GM18873 (cell line): ENCODE data around the gene DTNB.
"Not testable (repeated sequence)": the region's sequence is repeated elsewhere in the genome, so short reads cannot be mapped to it uniquely, and the experiment has no call there.

Source experiments
- ATAC-seq: cut with Tn5 transposase; IDR thresholded peaks from one replicate; pipeline ENCODE4 v1.9.1; 2021; ENCODE audit warnings: mild to moderate bottlenecking, moderate library complexity, moderate number of reproducible peaks; ENCODE audit not compliant: unreplicated experiment, low FRiP score

Gene DTNB

DNA sequence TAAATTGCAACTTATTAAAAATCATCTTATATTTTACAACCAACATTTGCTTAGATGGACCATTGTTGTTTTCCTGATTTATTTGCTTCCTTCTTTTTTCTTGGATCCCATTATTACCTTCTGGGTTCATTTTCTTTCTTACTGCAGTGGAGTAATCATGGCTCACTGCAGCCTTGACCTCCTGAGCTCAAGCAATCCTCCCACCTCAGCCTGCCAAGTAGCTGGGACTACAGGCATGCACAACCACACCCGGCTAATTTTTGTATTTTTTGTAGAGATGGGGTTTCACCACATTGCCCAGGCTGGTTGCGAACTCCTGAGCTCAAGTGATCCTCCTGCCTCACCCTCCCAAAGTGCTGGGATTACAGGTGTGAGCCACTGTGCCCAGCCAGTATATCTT is 123.8 kb downstream of the DTNB start:
- not testable (repeated sequence) for ATAC-seq

DNA sequence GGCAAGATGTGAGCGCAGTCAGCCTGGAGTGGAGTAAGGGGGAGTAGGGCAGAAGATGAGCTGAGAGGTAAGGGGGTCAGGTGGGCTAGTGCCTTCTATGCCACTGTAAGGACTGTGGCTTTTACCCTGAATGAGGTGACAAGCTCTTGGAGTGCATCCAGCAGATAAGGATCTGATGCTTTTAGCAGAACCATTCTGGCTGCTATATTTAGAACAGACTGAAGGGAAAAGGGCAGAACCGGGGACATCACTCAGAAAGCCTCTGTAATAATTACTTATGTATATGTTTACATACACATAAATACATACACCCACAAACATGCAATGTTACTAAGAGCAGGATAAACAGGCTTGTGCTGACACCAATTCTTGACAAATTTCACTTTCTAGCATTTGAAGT is 124.8 kb downstream of the DTNB start:
- ATAC-seq = no peak

DNA sequence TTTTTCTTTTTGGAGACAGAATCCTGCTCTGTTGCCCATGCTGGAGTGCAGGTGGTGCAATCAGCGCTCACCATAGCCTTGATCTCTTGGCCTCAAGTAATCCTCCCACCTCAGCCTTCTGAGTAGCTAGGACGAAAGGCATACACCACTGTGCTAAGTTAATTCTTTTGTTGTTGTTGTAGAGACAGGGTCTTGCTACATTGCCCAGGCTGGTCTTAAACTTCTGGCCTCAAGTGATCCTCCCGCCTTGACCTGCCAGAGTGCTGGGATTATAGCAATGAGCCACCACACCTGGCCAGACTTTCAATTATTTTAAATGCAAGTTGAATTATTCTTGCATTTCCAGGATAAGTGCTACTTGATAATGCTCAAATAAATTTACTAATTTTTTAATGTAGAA is 126.5 kb downstream of the DTNB start:
- no peak for ATAC-seq

DNA sequence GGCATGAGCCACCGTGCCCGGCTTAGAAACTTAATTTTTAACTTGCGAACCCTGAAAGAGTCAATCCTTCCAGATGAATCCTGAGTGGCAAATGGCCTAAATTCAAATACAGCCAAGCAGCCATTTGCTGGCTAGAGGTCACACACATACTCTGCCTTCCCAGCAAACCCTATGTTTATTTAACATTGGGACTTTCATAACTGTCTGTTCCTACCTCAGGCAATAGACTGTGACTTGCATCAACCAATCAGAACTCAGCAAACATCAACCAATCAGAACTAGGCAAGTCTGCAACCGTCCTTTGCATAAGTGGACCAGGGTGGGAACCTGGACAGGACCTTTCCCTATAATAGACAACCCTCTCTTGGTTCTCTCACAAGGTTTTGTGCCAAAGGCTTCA is 127.5 kb downstream of the DTNB start:
- ATAC-seq = no peak

DNA sequence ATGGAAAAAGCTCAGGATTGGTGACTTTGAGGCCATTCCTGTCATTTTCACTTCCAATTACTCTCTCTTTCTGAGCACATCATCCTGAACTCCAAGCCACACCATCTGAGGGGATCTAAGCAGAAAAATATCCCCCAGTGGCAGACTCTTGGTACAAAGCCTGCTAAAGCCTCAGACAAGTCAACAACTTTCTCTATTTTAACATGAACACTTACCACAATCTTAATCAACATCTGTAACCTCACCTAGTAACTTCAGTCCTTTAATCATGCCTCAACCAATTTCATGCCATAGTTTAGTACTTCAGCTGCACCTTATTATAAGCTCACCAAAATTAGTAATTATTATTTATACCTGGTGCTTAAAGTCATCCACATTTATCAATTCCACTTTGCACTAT is 128.9 kb downstream of the DTNB start:
- no peak for ATAC-seq

DNA sequence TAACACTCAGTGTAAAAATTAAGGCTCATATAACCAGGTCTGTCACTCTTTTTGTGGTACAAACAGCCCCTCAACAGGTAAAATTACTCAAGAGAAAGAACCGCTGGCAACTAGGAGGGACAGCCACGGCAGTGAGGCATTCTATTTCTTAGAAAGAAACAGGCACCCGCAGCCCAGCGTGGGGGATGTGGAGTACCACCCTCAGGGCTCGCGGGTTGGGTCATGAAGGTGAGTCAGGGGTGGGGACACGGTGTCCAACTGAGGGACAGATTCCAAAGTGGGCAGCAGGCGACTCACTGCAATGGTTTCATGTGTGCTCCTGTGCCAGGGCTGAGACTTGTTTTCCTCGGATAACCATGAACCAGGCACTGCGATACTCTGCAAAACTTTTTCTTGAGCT is 129.4 kb downstream of the DTNB start:
- ATAC-seq = no peak

DNA sequence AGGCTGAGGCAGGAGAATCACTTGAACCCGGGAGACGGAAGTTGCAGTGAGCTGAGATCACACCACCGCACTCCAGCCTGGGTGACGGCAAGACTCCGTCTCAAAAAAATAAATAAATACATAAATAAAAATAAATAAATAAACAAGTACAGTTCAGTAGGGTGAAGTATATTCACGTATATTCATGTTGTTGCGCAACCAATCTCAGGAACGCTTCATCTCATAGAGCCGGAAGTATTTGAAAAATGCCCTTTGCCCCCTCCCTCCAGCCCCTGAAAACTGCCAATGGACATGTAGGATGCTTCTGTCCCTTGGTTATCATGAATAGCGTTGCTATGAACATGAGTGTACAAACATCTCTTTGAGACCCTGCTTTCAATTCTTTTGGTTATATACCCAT is 132.0 kb downstream of the DTNB start:
- no peak for ATAC-seq

DNA sequence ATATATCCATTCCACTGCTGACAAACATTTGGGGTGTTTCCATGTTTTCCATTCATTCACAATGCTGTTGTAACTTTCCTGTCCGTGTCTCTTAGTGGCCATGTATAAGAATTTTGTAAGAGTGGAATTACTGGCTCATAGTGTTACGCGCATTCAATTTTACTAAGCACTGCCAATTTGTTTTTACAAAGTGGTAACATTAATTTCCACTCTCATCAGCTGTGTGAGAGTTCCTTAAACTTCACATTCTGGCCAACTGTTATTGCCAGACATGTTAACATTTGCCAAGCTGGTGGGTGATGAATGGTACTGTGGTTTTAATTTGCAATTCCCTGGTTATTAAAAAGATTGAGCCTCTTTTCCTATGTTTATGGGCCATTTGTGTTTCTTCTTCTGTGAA is 134.2 kb downstream of the DTNB start:
- no peak for ATAC-seq

DNA sequence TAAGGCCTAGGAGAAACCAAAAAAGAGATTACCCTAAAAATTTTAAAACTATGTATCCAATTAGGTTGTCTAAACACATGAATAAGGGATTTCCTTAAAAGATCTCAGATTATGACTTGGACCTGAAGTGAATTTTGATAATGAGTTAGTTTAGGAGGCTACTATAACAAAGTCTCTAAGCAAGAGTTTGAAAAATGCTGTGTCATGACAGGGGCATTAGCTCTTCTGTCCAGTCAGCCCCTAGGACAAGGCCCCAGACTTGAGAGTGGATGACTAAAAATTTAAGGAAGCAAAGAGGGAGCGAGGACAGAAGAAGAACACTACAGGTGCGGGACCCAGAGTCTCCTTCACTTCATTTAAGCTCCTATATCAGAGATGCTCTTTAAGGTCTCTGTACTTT is 135.9 kb downstream of the DTNB start:
- ATAC-seq = no peak

DNA sequence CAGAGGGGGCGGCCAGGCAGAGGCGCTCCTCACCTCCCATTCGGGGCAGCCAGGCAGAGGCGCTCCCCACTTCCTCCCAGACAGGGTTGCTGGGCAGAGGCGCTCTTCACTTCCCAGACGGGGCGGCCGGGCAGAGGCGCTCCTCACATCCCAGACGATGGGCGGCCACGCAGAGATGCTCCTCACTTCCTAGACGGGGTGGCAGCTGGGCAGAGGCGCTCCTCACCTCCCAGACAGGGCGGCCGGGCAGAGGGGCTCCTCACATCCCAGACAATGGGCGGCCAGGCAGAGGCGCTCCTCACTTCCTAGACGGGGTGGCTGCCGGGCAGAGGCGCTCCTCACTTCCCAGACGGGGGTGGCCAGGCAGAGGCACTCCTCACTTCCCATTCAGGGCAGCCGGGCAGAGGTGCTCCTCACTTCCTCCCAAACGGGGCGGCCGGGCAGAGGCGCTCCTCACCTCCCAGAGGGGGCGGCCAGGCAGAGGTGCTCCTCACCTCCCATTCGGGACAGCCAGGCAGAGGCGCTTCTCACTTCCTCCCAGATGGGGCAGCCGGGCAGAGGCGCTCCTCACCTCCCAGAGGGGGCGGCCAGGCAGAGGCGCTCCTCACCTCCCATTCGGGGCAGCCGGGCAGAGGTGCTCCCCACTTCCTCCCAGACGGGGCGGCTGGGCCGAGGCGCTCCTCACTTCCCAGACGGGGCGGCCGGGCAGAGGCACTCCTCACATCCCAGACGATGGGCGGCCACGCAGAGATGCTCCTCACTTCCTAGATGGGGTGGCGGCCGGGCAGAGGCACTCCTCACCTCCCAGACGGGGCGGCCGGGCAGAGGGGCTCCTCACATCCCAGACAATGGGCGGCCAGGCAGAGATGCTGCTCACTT is 137.7 kb downstream of the DTNB start:
- ATAC-seq = not testable (repeated sequence)

DNA sequence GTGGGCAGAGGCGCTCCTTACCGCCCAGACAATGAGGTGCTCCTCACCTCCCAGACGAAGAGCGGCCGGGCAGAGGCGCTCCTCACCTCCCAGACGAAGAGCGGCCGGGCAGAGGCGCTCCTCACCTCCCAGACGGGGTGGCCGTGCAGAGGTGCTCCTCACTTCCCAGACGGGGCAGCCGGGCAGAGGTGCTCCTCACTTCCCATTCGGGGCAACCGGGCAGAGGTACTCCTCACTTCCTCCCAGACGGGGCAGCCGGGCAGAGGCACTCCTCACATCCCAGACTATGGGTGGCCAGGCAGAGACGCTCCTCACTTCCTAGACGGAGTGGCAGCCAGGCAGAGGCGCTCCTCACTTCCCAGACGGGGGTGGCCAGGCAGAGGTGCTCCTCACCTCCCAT is 138.4 kb downstream of the DTNB start:
- not testable (repeated sequence) for ATAC-seq

DNA sequence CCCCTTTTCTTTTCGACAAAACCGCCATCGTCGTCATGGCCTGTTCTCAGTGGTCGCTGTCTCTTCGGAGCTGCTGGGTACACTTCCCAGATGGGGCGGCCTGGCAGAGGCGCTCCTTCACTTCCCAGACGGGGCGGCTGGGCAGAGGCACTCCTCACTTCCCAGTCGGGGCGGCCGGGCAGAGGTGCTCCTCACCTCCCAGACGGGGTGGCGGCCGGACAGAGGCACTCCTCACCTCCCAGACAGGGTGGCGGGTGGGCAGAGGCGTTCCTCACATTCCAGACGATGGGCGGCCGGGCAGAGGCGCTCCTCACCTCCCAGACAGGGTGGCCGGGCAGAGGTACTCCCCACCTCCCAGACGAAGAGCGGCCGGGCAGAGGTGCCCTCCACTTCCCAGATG is 138.9 kb downstream of the DTNB start:
- ATAC-seq = no peak

DNA sequence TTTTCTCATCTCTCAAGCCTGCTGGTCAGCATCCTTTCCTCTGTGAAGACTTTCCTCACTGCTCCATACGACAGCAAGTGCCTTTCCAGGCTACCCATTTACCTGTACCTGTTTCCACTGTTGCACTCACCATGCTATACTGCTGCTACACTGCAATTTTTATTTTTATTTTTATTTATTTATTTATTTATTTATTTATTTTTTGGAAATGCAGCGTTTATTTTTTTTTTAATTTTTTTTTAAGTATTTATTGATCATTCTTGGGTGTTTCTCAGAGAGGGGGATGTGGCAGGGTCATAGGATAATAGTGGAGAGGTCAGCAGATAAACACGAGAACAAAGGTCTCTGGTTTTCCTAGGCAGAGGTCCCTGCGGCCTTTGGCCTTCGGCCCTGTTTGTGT is 139.6 kb downstream of the DTNB start:
- not testable (repeated sequence) for ATAC-seq

DNA sequence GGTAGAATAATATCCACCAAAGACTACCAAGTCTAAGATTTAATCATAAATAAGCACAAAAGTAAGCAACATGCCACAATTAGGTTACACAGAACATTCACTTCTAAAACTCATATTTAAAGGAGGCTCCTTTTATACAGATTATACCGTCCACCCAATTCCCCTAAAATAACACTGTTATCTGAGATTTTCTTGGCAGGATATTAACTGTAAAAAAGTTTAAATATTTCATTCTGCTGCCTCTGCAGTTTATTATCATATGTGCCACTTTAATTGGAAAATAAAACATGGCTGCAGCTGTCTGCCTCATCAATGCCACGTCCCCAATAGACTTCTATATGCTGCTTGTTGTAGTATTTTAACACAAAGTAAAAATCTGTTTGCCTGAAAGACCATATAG is 140.9 kb downstream of the DTNB start:
- ATAC-seq = no peak

DNA sequence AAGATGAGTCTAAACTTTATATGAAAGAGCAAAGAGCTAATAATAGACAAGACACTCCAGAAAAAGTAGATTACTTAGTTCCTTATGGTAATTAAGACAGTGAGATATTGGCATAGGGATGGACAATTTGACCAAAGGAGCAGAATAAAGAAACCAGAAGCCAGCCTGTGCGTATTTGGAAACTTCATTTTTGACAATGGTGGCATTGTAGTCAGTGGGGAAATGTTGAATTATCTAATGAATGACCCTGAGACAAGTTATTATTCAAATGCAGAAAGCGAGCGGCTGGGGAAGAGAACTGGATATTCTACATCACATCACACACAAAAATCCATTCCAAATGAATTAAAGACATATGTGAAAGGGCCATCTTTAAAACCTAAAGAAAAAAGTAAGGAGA is 144.3 kb downstream of the DTNB start:
- ATAC-seq = no peak

DNA sequence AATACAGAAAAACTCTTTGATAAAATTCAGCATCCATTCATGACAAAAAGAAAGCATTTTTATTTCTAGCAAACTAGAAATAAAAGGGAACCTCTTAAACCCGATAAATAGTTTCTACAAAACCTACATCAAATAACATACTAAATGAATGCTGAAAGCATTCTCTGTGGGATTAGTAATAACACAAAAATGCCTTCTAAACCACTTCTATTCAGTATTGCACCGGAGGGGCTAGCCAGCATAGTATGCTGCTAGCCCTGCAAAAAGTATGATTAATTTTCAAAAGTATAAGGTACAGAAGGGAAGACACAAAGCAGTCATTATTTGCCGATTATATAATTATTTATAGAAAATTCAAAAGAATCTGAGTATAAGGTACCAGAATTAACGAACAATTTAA is 145.2 kb downstream of the DTNB start:
- ATAC-seq = no peak

DNA sequence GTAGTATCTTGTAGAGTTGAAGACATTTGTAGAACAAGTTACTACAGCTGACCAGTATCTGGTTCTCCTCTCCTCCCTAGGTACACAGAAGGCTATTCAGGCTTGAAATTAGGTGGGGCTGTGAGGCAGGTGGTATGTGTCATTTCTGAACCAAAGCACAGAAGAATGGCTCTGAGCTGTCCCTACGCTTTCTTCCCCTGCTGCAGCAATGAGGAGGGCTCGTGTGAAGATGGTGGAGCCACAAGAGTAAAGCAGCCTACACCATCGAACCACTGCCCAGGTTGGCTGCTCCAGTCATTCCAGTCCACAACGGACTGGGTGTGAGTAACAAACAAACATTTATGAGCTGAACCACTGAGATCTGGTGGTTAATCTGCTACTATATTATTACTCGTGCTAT is 148.9 kb downstream of the DTNB start:
- no peak for ATAC-seq

DNA sequence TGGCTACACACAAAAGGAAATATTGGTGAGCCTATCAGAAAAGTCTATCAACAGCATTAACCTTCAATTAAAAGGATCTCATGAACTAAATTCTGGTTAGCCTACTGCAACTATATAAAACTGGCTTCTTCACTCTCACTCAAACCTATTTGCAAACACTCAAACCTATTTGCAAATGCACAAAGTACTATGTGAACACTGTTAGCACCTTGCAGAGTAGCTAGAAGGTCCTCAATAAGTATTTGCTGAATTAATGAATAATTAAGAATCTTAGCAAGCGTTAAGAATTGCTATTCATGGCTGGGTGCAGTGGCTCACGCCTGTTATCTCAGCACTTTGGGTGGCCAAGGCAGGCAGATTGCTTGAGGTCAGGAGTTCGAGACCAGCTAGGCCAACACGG is 150.3 kb downstream of the DTNB start:
- no peak for ATAC-seq

DNA sequence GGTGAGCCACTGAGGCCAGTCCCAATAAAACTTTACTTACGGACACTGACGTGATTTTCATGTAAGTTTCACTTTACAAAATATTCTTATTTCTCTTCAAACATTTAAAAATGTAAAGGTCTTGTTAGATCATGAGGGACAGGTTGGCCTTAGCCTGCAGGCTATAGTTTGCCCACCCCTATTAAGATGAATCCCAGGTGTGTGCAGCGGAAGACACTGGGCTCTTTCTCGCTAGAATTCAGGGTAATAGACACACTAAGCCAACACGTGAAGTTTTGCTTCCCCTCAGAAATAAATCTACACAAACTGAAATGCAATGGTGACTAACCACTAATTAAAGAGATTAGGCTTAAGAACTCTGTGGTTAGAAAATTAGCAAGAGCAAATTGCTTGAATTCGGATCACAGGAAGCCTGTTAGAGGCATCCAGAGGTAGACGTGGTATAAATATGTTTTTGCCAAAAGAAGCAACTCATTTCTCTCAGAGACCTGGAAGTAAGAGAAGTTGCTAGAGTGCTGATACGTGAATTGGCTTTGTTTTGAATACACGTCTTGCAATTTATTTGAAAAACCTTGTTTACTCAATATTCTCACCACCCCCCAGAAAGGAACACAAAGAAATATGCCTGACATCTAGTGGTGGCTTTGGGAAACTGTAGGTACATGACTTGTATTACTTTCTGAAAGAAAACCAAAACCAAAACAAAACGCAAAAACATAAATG is 151.6 kb downstream of the DTNB start:
- no peak for ATAC-seq

DNA sequence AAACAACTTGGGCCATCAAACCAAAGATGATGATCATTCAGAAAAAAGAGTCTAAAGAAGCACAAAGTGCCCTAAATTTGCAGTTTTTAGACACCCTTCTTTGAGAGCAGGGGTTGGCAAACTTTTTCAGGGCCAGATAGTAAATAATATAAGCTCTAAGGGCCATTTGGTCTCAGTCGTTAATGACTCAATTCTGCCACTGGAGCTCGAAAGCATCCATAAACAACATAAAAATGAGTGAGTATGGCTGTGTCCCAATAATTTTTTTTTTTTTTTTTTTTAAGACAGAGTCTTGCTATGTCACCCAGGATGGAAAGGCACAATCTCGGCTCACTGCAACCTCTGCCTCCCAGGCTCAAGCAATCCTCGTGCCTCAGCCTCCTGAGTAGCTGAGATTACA is 152.3 kb downstream of the DTNB start:
- no peak for ATAC-seq

DNA sequence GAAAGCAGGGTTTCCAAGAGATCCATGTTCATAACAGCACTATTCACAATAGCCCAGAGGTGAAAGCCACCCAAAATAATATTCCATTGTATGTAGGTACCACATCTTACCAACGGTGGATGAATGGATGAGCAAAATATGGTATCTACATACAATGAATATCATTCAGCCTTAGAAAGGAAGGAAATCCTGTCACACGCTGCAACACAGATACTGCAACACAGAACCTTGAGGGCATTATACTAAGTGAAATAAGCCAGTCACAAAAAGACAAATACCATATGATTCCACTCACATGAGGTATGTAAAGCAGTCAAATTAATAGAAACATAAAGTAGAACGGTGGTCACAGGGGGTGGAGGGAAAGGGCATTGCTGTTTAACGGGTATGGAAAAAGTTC is 155.7 kb downstream of the DTNB start:
- no peak for ATAC-seq

DNA sequence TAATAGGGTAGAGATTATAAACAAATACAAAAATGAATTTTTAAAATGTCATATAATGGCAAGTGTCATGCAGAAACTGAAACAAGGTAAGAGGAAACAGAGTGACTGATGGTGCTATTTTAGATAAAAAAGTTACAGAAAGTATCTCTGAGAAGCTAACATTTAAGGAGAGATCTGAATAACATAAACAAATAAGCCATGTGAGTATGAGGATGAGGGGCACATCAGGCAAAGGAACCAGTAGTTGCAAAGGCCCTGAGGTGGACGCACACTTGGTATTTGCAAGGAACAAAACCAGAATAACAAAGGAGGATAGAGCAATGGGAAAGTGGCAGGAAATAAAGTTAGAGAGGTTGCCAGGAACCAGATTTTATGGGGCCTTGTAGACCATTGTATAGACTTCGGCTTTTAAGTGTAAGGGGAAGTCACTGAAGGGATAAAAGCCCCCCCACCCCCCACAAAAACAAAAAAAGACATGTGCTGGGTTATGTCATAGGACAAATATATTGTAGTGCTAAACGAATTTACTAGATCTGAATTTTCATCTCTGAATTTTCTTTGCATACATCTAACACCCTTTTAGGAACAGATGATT is 159.2 kb downstream of the DTNB start:
- ATAC-seq = no peak
